ENCODE data around the gene NMRK1. TPM values are rescaled to one million over a fixed set of nuclear protein-coding genes. Genes with fewer than 3 reads are reported as not detected.

Gene NMRK1
- total RNA-seq, 2 donors from 2014 or later = 21.3 to 24.6 TPM

DNA sequence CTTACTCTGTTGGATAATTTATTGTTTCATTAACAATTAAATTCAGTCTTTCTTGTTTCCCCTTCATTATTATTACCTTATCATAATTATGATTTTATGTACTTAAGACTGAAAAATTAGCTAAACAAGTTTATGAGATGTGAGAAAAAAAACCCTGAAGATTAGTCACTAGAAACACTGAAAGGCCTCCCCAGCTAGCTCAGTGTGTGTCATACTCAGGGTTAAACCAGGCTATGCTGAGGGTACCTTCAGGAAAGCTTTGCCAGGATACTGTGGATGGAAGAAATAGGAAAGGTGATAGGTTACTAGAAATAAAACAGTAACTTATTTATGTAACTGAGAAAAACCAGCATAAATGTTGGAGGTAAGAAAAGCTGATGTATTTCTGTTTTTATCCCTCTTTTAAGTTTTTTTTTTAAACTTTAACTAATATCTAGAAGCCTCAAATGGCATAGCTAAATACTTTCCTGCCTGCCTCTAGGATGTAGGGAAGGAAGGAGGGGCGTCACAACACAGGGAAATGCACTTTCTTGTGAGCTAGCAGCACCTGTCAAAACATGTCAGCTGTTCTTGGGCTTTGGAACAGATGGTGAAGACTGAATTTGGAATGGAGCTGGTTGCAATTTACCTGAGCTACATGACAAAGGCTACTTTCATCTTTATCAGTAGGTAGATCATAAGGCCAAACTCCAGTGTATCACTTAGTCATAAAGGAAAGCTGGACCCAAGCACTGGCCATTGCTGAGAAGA lies 24.2 kb downstream of the NMRK1 start:
- Histone ChIP-seq H3K9me3 (no peaks in the 10 kb centered on the region), H3K27ac (no peak overlapping the region), H3K36me3 (no peaks in the 10 kb centered on the region), H3K4me1 (no peaks in the 10 kb centered on the region), H3K4me3 (no peak overlapping the region), H3K9ac (ENCODE audit: low read depth in 2 of 2, low read length in 2 of 2) (no peak overlapping the region), H3K27me3 (no peaks in the 10 kb centered on the region)
- TF ChIP-seq, protein P1, sequence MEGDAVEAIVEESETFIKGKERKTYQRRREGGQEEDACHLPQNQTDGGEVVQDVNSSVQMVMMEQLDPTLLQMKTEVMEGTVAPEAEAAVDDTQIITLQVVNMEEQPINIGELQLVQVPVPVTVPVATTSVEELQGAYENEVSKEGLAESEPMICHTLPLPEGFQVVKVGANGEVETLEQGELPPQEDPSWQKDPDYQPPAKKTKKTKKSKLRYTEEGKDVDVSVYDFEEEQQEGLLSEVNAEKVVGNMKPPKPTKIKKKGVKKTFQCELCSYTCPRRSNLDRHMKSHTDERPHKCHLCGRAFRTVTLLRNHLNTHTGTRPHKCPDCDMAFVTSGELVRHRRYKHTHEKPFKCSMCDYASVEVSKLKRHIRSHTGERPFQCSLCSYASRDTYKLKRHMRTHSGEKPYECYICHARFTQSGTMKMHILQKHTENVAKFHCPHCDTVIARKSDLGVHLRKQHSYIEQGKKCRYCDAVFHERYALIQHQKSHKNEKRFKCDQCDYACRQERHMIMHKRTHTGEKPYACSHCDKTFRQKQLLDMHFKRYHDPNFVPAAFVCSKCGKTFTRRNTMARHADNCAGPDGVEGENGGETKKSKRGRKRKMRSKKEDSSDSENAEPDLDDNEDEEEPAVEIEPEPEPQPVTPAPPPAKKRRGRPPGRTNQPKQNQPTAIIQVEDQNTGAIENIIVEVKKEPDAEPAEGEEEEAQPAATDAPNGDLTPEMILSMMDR (IDR thresholded peaks at IDR 0.05) = no peak
- intact Hi-C loops (cut with DNase I) = no loop called here
- DNase-seq = no peak

DNA sequence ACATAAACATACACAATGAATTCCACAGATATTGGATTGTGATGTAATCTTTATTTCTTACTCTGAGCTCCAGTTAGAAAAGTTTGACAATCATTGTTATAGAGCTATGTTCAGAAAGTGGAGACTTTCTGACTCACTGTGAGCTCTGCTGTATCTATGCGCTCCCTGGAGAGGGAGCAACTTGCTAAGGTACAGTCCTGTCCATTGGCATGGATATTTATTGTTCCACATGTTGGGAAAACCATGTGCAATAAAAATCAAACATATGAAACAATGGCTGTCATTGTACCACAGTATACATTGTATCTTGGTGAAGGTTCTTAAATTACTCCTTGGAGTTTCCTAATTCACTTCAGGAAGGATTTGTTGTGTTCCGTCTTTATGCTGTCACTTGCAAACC lies 26.8 kb downstream of the NMRK1 start:
- no peak overlapping the region for H3K9ac ChIP-seq (ENCODE audit: low read depth in 2 of 2, low read length in 2 of 2)
- H3K36me3 ChIP-seq = no peaks in the 10 kb centered on the region
- TF ChIP-seq, protein P1 (IDR thresholded peaks at IDR 0.05) = no peak
- no peak for DNase-seq
- intact Hi-C loops (cut with DNase I) = no loop called here
- no peak overlapping the region for H3K27ac ChIP-seq
- no peaks in the 10 kb centered on the region for H3K4me1 ChIP-seq
- H3K27me3 ChIP-seq = no peaks in the 10 kb centered on the region
- H3K9me3 ChIP-seq = no peaks in the 10 kb centered on the region
- H3K4me3 ChIP-seq = no peak overlapping the region

DNA sequence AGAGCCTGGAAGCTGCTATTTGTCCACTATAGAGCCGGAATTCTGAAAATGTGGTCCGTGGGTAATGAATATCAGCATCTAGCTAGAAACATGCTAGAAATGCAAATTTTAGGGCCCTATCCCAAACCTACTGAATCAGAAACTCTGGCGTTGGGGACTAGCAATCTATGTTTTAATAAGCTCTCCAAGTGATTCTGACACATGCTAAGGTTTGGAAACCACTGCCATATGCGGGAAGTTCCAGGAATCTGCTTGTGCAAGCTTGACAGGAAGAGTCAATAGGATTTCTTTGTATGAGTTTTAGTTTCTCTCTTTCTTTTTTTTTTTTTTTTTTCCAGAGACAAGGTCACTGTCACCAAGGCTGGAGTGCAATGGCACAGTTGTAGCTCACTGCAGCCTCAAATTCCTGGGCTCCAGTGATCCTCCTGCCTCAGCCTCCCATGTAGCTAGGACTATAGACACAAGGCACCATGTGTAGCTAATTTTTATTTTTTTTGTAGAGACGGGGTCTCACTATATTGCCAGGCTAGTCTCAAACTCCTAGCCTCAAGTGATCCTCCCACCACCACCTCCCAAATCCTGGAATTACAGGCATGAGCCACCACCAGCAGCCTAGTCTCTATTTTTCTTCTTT lies 33.5 kb downstream of the NMRK1 start:
- no peaks in the 10 kb centered on the region for H3K36me3 ChIP-seq
- H3K4me1 ChIP-seq = no peaks in the 10 kb centered on the region
- no peaks in the 10 kb centered on the region for H3K9me3 ChIP-seq
- DNase-seq = no peak
- H3K27me3 ChIP-seq = no peaks in the 10 kb centered on the region
- no peak overlapping the region for H3K4me3 ChIP-seq
- H3K27ac ChIP-seq = no peak overlapping the region
- TF ChIP-seq, protein P1 (IDR thresholded peaks at IDR 0.05) = no peak
- intact Hi-C loops (cut with DNase I) = no loop called here
- H3K9ac ChIP-seq (ENCODE audit: low read depth in 2 of 2, low read length in 2 of 2) = no peak overlapping the region

DNA sequence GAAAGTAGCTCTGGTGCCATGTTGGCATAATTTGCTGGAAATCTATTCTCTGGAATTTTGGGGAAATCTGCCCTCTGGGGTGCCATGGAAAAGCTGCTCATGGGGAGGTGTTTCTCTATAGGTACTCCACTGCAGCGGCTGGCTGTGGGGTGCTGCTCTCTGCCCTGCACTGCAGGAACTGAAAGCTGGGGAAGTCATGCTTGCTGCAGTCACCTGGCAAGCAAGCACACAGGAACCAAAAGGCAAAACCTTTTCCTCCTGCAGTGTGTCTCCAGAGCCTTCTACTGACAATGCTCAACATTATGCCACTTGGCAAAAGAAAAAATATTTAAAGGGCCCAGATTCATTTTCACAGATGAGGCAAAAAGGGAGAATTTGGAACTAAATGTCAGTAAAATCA lies 34.1 kb downstream of the NMRK1 start:
- Histone ChIP-seq H3K9ac (ENCODE audit: low read depth in 2 of 2, low read length in 2 of 2) (no peak overlapping the region), H3K27ac (no peak overlapping the region), H3K4me1 (no peaks in the 10 kb centered on the region), H3K36me3 (no peaks in the 10 kb centered on the region), H3K27me3 (no peaks in the 10 kb centered on the region), H3K4me3 (no peak overlapping the region), H3K9me3 (no peaks in the 10 kb centered on the region)
- TF ChIP-seq, protein P1 (IDR thresholded peaks at IDR 0.05) = no peak
- intact Hi-C loops (cut with DNase I) = no loop called here
- no peak for DNase-seq

DNA sequence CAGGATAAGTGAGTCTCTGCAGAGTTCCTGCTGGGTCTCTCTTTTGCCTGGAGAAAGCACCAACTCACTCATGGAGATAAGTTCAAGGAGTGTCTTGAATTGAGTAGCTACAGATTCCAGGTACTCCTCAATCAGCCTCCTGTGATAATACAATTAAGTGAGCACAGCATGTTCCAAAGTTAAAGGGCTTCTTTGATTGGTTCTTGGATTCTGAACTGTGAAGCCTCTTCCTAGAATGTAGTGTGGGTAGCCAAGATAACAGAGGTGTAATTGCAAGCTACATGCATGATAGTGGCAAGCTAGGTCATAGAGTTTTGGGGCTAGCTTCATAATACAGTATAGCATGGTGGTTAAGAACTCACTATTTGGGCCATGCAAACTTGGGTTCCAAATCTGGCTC lies 36.7 kb downstream of the NMRK1 start:
- DNase-seq = no peak
- Histone ChIP-seq H3K4me3 (no peak overlapping the region), H3K27ac (no peak overlapping the region), H3K9ac (ENCODE audit: low read depth in 2 of 2, low read length in 2 of 2) (no peak overlapping the region), H3K36me3 (no peaks in the 10 kb centered on the region), H3K4me1 (no peaks in the 10 kb centered on the region), H3K27me3 (no peaks in the 10 kb centered on the region), H3K9me3 (no peaks in the 10 kb centered on the region)
- TF ChIP-seq, protein P1 (IDR thresholded peaks at IDR 0.05) = no peak
- intact Hi-C loops (cut with DNase I) = no loop called here
